IMR-90 (cell line): Measurements from ENCODE around the gene VSIG10L. TPM values are rescaled to one million over a fixed set of nuclear protein-coding genes. Genes with fewer than 3 reads are reported as not detected.

Experiments
- ATAC-seq: fragments of 200-7000 bp; cut with Tn5 transposase; 2 replicates; pipeline ENCODE4 v1.9.1; 2020; ENCODE audit warnings: low read depth, mild to moderate bottlenecking, moderate library complexity
- BruUV-seq: library from RNA; stranded (reverse); fragments of 400-500 nt; replicated peaks from 2 replicates; lab custom pipeline; 2021; lab: Mats Ljungman, UMichigan
- CTCF ChIA-PET: fragments of 300-600 bp; formaldehyde crosslinking; extraction: SDS; loops from one replicate; lab custom pipeline; 2021; ENCODE audit warnings: antibody characterized with exemption; lab: Yijun Ruan, JAX
- POLR2A ChIA-PET: fragments of 300-600 bp; sonication (Branson Sonifier 250); formaldehyde crosslinking; loops from one replicate; lab custom pipeline; 2022; ENCODE audit warnings: antibody characterized with exemption; ENCODE audit not compliant: unreplicated experiment; lab: Charles Lee
- DNase-seq: peaks from one replicate; pipeline ENCODE4 v3.0.0; 2013
- H2AFZ ChIP-seq: replicated peaks from 2 replicates; pipeline ENCODE3; 2013; ENCODE audit warnings: low read length, mild to moderate bottlenecking; ENCODE audit not compliant: poor library complexity
- H2AK5ac ChIP-seq: 2 replicates; pipeline ENCODE4 v1.6.1; 2013; ENCODE audit warnings: low read depth, low read length, inconsistent platforms
- H2AK9ac ChIP-seq: replicated peaks from 2 replicates; pipeline ENCODE3; 2013; ENCODE audit warnings: mild to moderate bottlenecking, low read depth, low read length, moderate library complexity; ENCODE audit not compliant: poor library complexity
- H2BK120ac ChIP-seq: 2 replicates; pipeline ENCODE4 v1.6.1; 2013; ENCODE audit warnings: low read depth, low read length, inconsistent platforms
- H2BK15ac ChIP-seq: 3 replicates; pipeline ENCODE4 v1.6.1; 2013; ENCODE audit warnings: low read depth, low read length, inconsistent platforms
- H2BK20ac ChIP-seq: 2 replicates; pipeline ENCODE4 v1.6.1; 2013; ENCODE audit warnings: low read depth, mild to moderate bottlenecking, inconsistent platforms, low read length, moderate library complexity
- H2BK5ac ChIP-seq: 2 replicates; pipeline ENCODE4 v1.6.1; 2013; ENCODE audit warnings: mild to moderate bottlenecking, low read depth, low read length, inconsistent platforms; ENCODE audit not compliant: poor library complexity, severe bottlenecking
- H3K14ac ChIP-seq: replicated peaks from 2 replicates; pipeline ENCODE4 v1.6.1; 2013; ENCODE audit warnings: low read depth, low read length, inconsistent platforms
- H3K18ac ChIP-seq: 2 replicates; pipeline ENCODE4 v1.6.1; 2013; ENCODE audit warnings: low read depth, low read length, control low read depth
- H3K23ac ChIP-seq: 2 replicates; pipeline ENCODE4 v1.6.1; 2013; ENCODE audit warnings: low read depth, low read length, inconsistent platforms
- H3K27ac ChIP-seq: 2 replicates; pipeline ENCODE4 v1.5.1; 2013; ENCODE audit warnings: mild to moderate bottlenecking, control low read depth, low read length; ENCODE audit not compliant: insufficient read depth
- H3K27me3 ChIP-seq: 2 replicates; pipeline ENCODE4 v1.6.1; 2013; ENCODE audit warnings: low read length; ENCODE audit not compliant: control insufficient read depth, insufficient read depth
- H3K36me3 ChIP-seq: 2 replicates; pipeline ENCODE4 v1.6.1; 2013; ENCODE audit warnings: low read length, mixed read lengths; ENCODE audit not compliant: control insufficient read depth, insufficient read depth
- H3K4ac ChIP-seq: 2 replicates; pipeline ENCODE4 v1.6.1; 2013; ENCODE audit warnings: low read depth, low read length, inconsistent platforms
- H3K4me1 ChIP-seq: 2 replicates; pipeline ENCODE4 v1.6.1; 2013; ENCODE audit warnings: low read length, mixed read lengths; ENCODE audit not compliant: control insufficient read depth, insufficient read depth
- H3K4me2 ChIP-seq: 2 replicates; pipeline ENCODE4 v1.6.1; 2013; ENCODE audit warnings: low read depth, mild to moderate bottlenecking, control low read depth, low read length, moderate library complexity
- H3K4me3 ChIP-seq: 2 replicates; pipeline ENCODE4 v1.5.1; 2013; ENCODE audit warnings: low read depth, mild to moderate bottlenecking, control low read depth, low read length, moderate library complexity; ENCODE audit not compliant: insufficient read depth
- H3K56ac ChIP-seq: 2 replicates; pipeline ENCODE4 v1.6.1; 2013; ENCODE audit warnings: low read length, inconsistent platforms; ENCODE audit not compliant: insufficient read depth; ENCODE audit errors: extremely low read depth
- H3K79me1 ChIP-seq, 2 experiments: 2 replicates each; pipeline ENCODE4 v1.6.1; 2013; ENCODE audit warnings: low read length in 2 of 2, inconsistent platforms in 1 of 2, low read depth in 1 of 2
- H3K9ac ChIP-seq: 2 replicates; pipeline ENCODE4 v1.6.1; 2013; ENCODE audit warnings: low read depth, low read length, control low read depth
- H3K9me1 ChIP-seq: 2 replicates; pipeline ENCODE4 v1.6.1; 2013; ENCODE audit warnings: low read length, inconsistent platforms; ENCODE audit not compliant: insufficient read depth
- H3K9me3 ChIP-seq: 2 replicates; pipeline ENCODE4 v1.6.1; 2013; ENCODE audit warnings: low read length; ENCODE audit not compliant: control insufficient read depth, insufficient read depth
- H4K20me1 ChIP-seq: 2 replicates; pipeline ENCODE4 v1.6.1; 2013; ENCODE audit warnings: low read length, inconsistent platforms; ENCODE audit not compliant: insufficient read depth
- H4K5ac ChIP-seq: 2 replicates; pipeline ENCODE4 v1.6.1; 2013; ENCODE audit warnings: mild to moderate bottlenecking, low read depth, low read length, control low read depth
- H4K8ac ChIP-seq, 2 experiments: 2 replicates each; pipeline ENCODE4 v1.6.1; 2013; ENCODE audit warnings: low read depth in 2 of 2, low read length in 2 of 2, control low read depth in 1 of 2, inconsistent platforms in 1 of 2
- H4K91ac ChIP-seq: 2 replicates; pipeline ENCODE4 v1.6.1; 2013; ENCODE audit warnings: low read depth, low read length, inconsistent platforms; ENCODE audit not compliant: insufficient read depth
- CEBPB ChIP-seq: IDR thresholded peaks from 2 replicates; pipeline ENCODE4 v1.6.1; 2012; ENCODE audit warnings: low read depth, low read length, improper control_type of control experiment
- CHD1 ChIP-seq: IDR thresholded peaks from 2 replicates; pipeline ENCODE4 v1.6.1; 2012; ENCODE audit warnings: low read depth, low read length, improper control_type of control experiment
- FOS ChIP-seq: fragments of 150-350 bp; IDR thresholded peaks from 2 replicates; pipeline ENCODE4 v1.6.1; 2016; ENCODE audit warnings: low read depth, low read length
- MAFK ChIP-seq: IDR thresholded peaks from 2 replicates; pipeline ENCODE4 v1.6.1; 2012; ENCODE audit warnings: low read depth, low read length, improper control_type of control experiment
- MAZ ChIP-seq: IDR thresholded peaks from 2 replicates; pipeline ENCODE4 v1.6.1; 2012; ENCODE audit warnings: low read depth, mild to moderate bottlenecking, low read length, improper control_type of control experiment, moderate library complexity, borderline replicate concordance
- NFE2L2 ChIP-seq: fragments of 150-350 bp; IDR thresholded peaks from 2 replicates; pipeline ENCODE4 v1.6.1; 2016; ENCODE audit warnings: low read depth, mild to moderate bottlenecking, low read length
- POLR2A ChIP-seq: IDR thresholded peaks from 2 replicates; pipeline ENCODE4 v1.6.1; 2012; ENCODE audit warnings: mild to moderate bottlenecking, low read depth, low read length
- RAD21 ChIP-seq: IDR thresholded peaks from 2 replicates; pipeline ENCODE4 v1.6.1; 2012; ENCODE audit warnings: low read length, improper control_type of control experiment
- RCOR1 ChIP-seq: IDR thresholded peaks from 2 replicates; pipeline ENCODE4 v1.6.1; 2012; ENCODE audit warnings: mild to moderate bottlenecking, low read length, improper control_type of control experiment; ENCODE audit not compliant: insufficient replicate concordance
- RFX5 ChIP-seq: IDR thresholded peaks from 2 replicates; pipeline ENCODE4 v1.8.0; 2012; ENCODE audit warnings: low read depth, mild to moderate bottlenecking, low read length, moderate library complexity
- SMC3 ChIP-seq: fragments of 150-350 bp; IDR thresholded peaks from 2 replicates; pipeline ENCODE4 v1.6.1; 2016; ENCODE audit warnings: low read depth, mild to moderate bottlenecking, antibody characterized with exemption, low read length, moderate library complexity
- WGBS, 2 experiments: methylation state at CpG; one replicate each; pipeline versions ENCODE4 v1.1.5 to v1.1.7; 2013; ENCODE audit warnings: missing lambda C conversion rate in 2 of 2; ENCODE audit not compliant: insufficient read length in 1 of 2; ENCODE audit errors: extremely low coverage in 2 of 2; 5-methylcytosine and 5-hydroxymethylcytosine counted together
- dilution Hi-C: fragments of 300-500 bp; cut with HindIII; formaldehyde crosslinking; loops from one replicate; pipeline ENCODE4 v1.14.3; 2018; ENCODE audit warnings: low sequenced_read_pairs; ENCODE audit not compliant: unreplicated experiment
- in situ Hi-C: fragments of 300-500 bp; cut with MboI; formaldehyde crosslinking; loops from 3 replicates; pipeline ENCODE4 v1.14.3; 2019; ENCODE audit warnings: low sequenced_read_pairs, inconsistent platforms, mixed read lengths
- intact Hi-C: fragments of 100-400 bp; cut with micrococcal nuclease; formaldehyde crosslinking; loops from 2 replicates; pipeline ENCODE4 v1.10.0; 2022
- polyA plus RNA-seq, 3 experiments: library from polyadenylated mRNA; depleted of rRNA; stranded (reverse); fragments of >200 nt; gene quantifications; 2 replicates each; pipeline ENCODE4 v1.2.3, GENCODE V29; 2012; ENCODE audit warnings: low replicate concordance in 1 of 3
- total RNA-seq: library from RNA; depleted of rRNA; stranded (reverse); fragments of >200 nt; gene quantifications from 2 replicates; pipeline ENCODE4 v1.2.3, GENCODE V29; 2012
- TF ChIP-seq, protein P1 (sequence below): conservative IDR thresholded peaks from 2 replicates; pipeline ENCODE4 v1.5.1; 2012; ENCODE audit warnings: mild to moderate bottlenecking, low read depth, low read length, improper control_type of control experiment
- TF ChIP-seq, protein P2 (sequence below): fragments of 150-350 bp; IDR thresholded peaks from 2 replicates; pipeline ENCODE4 v1.6.1; 2016; ENCODE audit warnings: low read depth, mild to moderate bottlenecking, low read length, moderate library complexity, borderline replicate concordance

The VSIG10L gene
- total and polyA plus RNA-seq, 2 of the 4 experiments (the other 2 are of a cell fraction), result 0.18 to 1.2 TPM

DNA sequence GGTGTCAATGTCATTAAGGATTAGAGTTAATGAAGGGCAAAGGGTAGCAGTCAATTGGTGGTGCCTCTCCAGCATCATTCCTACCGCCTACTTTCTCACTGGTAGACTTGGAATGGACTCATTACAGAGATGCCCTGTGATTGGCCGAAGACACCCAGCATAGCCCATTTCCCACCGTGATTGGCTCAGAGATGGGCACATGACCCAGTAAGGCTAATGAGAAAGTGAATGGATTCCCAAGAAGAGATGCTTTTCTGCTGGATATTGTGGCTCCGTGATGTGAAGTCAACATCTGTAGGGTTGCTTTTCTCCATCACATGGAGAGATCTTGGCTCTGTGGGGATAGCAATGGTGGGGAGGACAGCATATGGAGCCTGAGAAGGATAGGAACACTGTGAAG, 11.6 kb downstream of the VSIG10L start:
- Histone ChIP-seq H3K18ac (no peak overlapping the region), H2AK5ac (no peak overlapping the region), H3K9ac (no peak overlapping the region), H3K4me2 (no peak overlapping the region), H3K36me3 (no peaks in the 10 kb centered on the region), H4K20me1 (no peaks in the 10 kb centered on the region), H2BK20ac (no peak overlapping the region), H2BK15ac (no peak overlapping the region), H3K56ac (no peak overlapping the region), H4K91ac (no peak overlapping the region), H3K23ac (no peak overlapping the region), H4K8ac (no peak overlapping the region), H2BK5ac (no peak overlapping the region), H3K27me3 (peaks cover 4% of the 10 kb centered on the region; the same call in 1 of the 2 replicates), H3K4me1 (no peaks in the 10 kb centered on the region), H3K14ac (no peak overlapping the region), H4K5ac (no peak overlapping the region), H3K9me1 (no peaks in the 10 kb centered on the region), H2AFZ (no peak overlapping the region), H3K4ac (no peak overlapping the region), H3K79me1 (no peaks in the 10 kb centered on the region), H3K4me3 (no peak overlapping the region), H3K27ac (no peak overlapping the region), H2AK9ac (no peak overlapping the region), H2BK120ac (no peak overlapping the region), H3K9me3 (no peaks in the 10 kb centered on the region)
- in situ Hi-C loops, result no loop called here
- POLR2A ChIA-PET, result no interaction called here
- CTCF ChIA-PET, result no interaction called here
- TF ChIP-seq RAD21 (no peak), FOS (no peak), CEBPB (no peak), CHD1 (no peak), RFX5 (no peak), POLR2A (no peak), NFE2L2 (no peak), MAZ (no peak), MAFK (no peak), SMC3 (no peak), RCOR1 (no peak)
- TF ChIP-seq, protein P1, sequence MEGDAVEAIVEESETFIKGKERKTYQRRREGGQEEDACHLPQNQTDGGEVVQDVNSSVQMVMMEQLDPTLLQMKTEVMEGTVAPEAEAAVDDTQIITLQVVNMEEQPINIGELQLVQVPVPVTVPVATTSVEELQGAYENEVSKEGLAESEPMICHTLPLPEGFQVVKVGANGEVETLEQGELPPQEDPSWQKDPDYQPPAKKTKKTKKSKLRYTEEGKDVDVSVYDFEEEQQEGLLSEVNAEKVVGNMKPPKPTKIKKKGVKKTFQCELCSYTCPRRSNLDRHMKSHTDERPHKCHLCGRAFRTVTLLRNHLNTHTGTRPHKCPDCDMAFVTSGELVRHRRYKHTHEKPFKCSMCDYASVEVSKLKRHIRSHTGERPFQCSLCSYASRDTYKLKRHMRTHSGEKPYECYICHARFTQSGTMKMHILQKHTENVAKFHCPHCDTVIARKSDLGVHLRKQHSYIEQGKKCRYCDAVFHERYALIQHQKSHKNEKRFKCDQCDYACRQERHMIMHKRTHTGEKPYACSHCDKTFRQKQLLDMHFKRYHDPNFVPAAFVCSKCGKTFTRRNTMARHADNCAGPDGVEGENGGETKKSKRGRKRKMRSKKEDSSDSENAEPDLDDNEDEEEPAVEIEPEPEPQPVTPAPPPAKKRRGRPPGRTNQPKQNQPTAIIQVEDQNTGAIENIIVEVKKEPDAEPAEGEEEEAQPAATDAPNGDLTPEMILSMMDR, result no peak
- TF ChIP-seq, protein P2, sequence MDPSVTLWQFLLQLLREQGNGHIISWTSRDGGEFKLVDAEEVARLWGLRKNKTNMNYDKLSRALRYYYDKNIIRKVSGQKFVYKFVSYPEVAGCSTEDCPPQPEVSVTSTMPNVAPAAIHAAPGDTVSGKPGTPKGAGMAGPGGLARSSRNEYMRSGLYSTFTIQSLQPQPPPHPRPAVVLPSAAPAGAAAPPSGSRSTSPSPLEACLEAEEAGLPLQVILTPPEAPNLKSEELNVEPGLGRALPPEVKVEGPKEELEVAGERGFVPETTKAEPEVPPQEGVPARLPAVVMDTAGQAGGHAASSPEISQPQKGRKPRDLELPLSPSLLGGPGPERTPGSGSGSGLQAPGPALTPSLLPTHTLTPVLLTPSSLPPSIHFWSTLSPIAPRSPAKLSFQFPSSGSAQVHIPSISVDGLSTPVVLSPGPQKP, result no peak
- no TSS peak for BruUV-seq
- WGBS, 2 experiments, result no CpG with 5 or more reads among the region's 4 CpGs
- dilution Hi-C loops, result no loop called here
- no peak for DNase-seq
- intact Hi-C loops, result no loop called here
- ATAC-seq, result no peak
